Skeletal muscle cell (primary cell): ENCODE data around the gene SEC31B.

Experiments used
- DNase-seq: peaks from one replicate; pipeline ENCODE4 v3.0.0-alpha.2; 2010; ENCODE audit warnings: low read depth
- H3K4me3 ChIP-seq: 2 replicates; pipeline ENCODE4 v1.5.1; 2011; ENCODE audit warnings: low read depth, mild to moderate bottlenecking, control low read depth, low read length, moderate library complexity

Gene SEC31B

GRCh38 chr10:100519311-100520051, at the start of gene SEC31B:
Gene SEC31B (minus strand): TSS chr10:100519861. CDS start chr10:100516952, 2,909 bp downstream.
- DNase-seq, result no peak
- H3K4me3 ChIP-seq, result peak within 1 kb of the TSS; percentile 46

- DNase-seq, result no peak
- H3K4me3 ChIP-seq, result no peak overlapping the region
Observed at GRCh38 chr10:100568912-100569311, 49.3 kb upstream of the SEC31B start.

GRCh38 chr10:100567826-100568225, 48.2 kb upstream of the SEC31B start:
- no peak overlapping the region for H3K4me3 ChIP-seq
- no peak for DNase-seq

DNA sequence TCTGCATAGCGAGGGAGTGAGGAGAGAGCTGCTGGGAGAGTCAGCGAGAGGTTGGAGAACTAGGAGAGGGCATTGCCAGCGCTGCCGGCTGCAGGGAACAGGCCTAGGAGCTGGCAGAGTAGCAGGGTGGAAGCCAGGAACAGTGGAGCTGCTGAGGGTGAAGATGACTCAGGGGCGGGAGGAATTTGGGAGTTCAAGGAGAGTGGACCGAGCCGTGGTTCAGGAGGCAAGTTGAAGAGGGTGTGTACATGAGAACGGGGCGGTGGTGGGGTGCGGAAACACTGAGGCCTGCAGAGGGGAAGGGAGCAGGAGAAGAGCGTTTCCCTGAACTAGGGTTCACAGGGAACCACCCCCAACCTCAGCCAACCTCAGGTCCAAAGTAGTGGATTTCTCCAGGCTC, 47.6 kb upstream of the SEC31B start:
- no peak for DNase-seq
- no peak overlapping the region for H3K4me3 ChIP-seq

DNA sequence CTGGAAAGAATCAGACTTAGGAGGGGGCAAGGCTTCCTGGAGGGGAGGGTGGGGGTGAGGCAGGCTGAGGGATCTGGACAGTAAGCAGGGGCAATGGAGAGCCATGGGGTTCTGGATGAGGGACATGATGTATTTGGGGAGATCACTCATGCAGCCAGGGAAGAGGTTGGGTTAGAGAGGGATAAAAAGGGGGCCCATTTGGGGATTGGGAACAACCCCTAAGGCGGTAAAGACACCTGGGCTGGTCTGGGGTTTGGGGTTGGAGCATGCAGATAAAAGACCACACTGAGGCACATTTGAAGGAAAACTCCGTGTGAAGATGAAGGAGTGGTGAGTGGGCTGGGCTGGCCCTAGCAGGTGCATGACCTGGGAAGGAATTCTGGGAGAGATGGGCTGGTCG, 46.9 kb upstream of the SEC31B start:
- DNase-seq, result no peak
- H3K4me3 ChIP-seq, result no peak overlapping the region

GRCh38 chr10:100565206-100565985, 45.7 kb upstream of the SEC31B start:
- DNase-seq, result no peak

DNA sequence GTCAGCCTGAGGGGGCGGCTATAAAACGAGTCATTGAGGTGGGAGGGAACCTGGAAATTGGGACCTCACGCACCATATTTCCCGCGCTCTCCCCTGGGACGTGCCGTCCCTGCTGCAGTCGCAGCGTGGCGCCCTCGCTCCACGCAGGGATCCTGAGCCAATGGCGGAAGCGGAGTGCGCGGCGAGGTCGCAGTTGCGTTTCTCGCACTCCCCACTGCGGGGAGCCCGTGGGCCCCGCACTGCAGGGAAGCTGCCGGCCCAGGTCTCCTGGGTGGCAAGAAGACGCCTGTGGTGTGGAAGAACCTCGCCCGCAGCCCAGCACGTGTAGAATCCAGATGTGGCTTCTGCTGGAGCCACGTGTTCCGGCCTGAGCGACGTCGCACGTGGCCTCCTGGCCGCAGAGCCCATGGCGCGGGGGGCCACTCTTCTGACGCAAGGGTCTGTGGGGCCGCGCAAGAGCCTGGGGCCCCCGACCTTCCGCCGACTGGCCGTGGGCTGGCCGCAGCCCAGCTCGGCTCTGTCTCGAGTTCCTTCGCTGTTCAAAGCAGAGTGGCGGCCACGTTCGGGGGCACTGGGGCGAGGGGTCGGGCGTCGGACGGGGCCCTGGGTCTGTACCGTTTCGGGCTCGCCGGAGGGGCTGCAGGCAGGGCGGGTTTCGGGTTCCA, 42.5 kb upstream of the SEC31B start:
- DNase-seq, result peak; percentile 5
- H3K4me3 ChIP-seq, result peak overlapping the region; percentile 7

More at GRCh38 chr10:100565206-100565985, 45.7 kb upstream of the SEC31B start:
- H3K4me3 ChIP-seq, result no peak overlapping the region

DNA sequence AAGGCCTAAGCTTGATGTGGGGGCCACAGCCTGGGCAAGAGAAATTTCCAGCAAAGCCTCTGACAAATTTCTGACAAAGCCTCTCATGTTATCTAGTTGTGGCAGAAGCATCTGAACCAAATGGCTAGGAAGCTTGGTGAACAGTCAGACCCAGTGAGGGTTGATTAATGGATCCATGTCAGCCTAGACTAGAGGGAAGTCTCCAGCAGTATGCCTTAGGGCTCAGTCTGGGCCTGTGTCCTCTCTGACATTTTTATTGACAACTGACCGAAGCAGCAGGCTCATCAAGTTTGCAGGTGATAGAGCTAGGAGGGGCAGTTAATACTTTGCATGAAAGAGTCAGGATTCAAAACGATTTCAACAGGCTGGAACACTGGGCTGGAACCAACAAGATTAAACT, 41.3 kb upstream of the SEC31B start:
- no peak for DNase-seq
- no peak overlapping the region for H3K4me3 ChIP-seq

DNA sequence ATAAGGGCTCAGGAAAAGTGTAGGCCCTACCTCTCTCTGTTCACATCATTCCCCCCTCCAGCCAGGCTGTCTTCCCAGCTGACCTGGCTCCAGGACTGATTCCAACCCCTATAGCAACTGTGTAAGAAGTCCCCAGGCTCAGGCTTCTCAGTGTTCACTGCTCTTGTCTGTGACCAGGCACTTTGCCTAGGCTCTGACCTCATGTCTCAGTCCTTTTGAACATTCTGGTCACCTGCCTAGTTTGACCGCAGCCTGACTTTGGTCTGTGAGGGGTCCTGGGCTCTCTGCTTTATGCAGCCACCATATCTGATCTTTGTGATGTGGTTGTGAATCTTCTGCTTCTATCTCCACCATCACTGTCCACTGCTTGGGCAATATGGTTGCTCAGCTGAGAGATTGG, 40.6 kb upstream of the SEC31B start:
- DNase-seq, result no peak
- H3K4me3 ChIP-seq, result no peak overlapping the region

GRCh38 chr10:100554902-100555301, 35.2 kb upstream of the SEC31B start:
- H3K4me3 ChIP-seq, result no peak overlapping the region
- DNase-seq, result no peak

GRCh38 chr10:100553929-100554328, 34.3 kb upstream of the SEC31B start:
- no peak overlapping the region for H3K4me3 ChIP-seq
- DNase-seq, result no peak

DNA sequence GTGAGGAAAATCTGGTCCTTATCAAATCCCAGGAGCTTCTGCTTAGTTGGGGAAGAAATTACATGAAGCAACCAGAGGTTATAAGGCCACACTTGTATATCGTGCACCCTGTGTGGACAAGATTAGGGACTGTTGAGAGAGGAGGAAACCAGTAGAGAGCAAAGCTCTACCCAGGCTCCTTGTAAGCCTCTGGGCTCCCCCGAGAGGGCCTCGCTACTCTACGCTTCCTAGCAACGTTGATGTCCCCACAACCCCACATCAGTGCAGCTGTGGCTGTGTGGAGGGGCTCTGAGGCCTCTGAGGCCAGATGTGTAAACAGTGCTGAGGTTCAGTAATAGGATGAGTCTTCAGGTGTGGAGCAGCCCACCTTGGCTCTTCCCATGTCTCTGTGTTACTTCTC, 32.1 kb upstream of the SEC31B start:
- no peak overlapping the region for H3K4me3 ChIP-seq
- no peak for DNase-seq

DNA sequence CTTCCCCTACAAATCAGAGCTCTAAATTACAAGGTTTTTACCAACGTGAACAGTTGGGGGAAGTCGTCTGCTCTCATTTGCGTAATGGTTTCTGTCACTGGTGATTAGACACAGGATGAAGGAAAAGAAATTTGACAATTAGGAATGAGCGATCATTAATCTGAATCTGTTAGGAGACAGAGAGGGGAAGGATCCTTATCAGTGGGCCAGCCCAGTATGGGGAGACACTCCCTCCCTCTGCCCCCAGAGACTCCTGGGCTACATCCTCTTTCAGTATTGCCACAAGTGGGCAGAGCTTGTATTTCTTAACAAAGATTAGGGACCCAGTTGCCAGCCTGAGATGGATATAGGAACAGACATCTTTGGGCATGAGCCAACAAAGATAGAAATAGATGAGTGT, 31.5 kb upstream of the SEC31B start:
- DNase-seq, result no peak
- H3K4me3 ChIP-seq, result no peak overlapping the region

- no peak overlapping the region for H3K4me3 ChIP-seq
- DNase-seq, result no peak
Observed at GRCh38 chr10:100544950-100545349, 25.3 kb upstream of the SEC31B start.

DNA sequence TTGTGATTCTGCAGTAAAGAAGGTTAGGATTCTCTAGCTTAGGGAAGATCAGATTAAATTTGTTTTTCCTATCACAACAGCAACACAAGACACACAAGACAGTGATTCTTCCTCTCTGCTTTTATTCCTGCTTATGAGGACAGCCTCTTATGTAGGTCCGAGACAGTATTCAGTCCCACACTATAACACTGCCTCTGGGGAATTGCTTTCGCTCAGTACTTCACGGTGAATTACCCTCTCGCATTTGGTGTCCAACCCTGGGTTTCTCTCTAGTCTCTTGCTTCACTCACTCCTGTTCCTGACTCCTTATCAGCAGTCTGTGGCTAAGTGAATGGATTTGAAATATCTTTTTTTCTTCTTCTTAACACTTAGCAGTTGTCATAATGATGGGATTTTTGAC, 17.8 kb upstream of the SEC31B start:
- no peak overlapping the region for H3K4me3 ChIP-seq

GRCh38 chr10:100535715-100536353, 16.2 kb upstream of the SEC31B start, which contains the start of gene HIF1AN:
Gene HIF1AN (plus strand): TSS chr10:100535943. CDS start chr10:100535959, 16 bp downstream.
- H3K4me3 ChIP-seq, result peak within 1 kb of the TSS; percentile 63
- DNase-seq, result peak; percentile 78

More for the DNA sequence above, 17.8 kb upstream of the SEC31B start:
- no peak for DNase-seq

- peak overlapping the region; percentile 63 for H3K4me3 ChIP-seq
- no peak for DNase-seq
Observed at GRCh38 chr10:100535338-100535714, 15.7 kb upstream of the SEC31B start.

DNA sequence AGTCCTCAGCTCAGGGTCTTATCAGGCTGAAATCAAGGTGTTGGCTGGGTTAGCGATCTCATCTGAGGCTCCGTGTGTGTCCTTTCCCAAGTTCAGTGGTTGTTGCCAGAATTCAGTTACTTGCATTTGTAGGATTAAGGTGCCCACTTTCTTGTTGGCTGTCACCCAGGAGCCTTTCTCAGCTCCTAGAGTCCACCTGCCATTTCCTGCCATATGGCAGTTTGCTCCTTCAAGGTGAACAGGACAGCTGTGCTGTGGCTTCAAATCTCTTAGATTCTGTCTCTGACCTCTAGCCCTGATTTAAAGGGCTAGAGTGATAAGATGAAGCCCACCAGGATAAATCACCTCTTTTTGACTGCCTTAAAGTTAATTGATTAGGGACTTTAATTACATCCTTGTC, 15.1 kb upstream of the SEC31B start:
- no peak overlapping the region for H3K4me3 ChIP-seq
- no peak for DNase-seq

GRCh38 chr10:100531761-100532160, 12.1 kb upstream of the SEC31B start:
- no peak overlapping the region for H3K4me3 ChIP-seq
- DNase-seq, result no peak
